ENCODE results near the gene SYNCRIP. TPM values are rescaled to one million over a fixed set of nuclear protein-coding genes. Genes with fewer than 3 reads are reported as not detected.

Gene SYNCRIP
- total and polyA plus RNA-seq, 2 donors from 2014 or later, result 26.5 to 109 TPM

DNA sequence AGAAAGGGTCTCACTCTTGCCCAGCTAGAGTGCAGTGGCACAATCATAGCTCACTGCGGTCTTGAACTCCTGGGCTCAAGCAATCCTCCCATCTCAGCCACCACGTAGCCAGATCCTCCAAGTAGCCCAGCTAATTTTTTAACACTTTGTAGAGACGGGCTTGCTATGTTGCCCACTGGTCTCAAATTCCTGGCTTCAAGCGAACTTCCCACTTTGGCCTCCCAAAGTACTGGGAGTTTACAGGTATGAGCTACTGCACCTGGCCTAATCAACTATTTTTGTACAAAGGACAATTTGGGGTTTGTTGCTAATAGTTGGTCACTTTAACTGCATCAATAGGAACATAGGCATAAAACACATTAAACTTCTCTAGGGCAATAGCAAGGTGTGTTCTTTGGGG is 29.9 kb upstream of the SYNCRIP start:
- Histone ChIP-seq H3K27me3 (ENCODE audit: control insufficient read depth, insufficient read depth, low read length) (no peaks in the 10 kb centered on the region), H3K27ac (ENCODE audit: low read depth in 2 of 2, low read length in 2 of 2) (no peak overlapping the region), H3K4me1 (ENCODE audit: control insufficient read depth in 2 of 3, insufficient read depth in 2 of 3, low read depth in 1 of 3, low read length in 3 of 3) (peaks cover 0 to 13% (median 12%) of the 10 kb centered on the region in 3 donors), H3K9me3 (ENCODE audit: control insufficient read depth in 2 of 3, insufficient read depth in 1 of 3, low read length in 3 of 3) (no peaks in the 10 kb centered on the region), H3K9ac (ENCODE audit: low read length in 3 of 3) (no peak overlapping the region), H3K4me3 (ENCODE audit: low read length in 3 of 3) (no peak overlapping the region), H3K36me3 (ENCODE audit: control insufficient read depth in 2 of 3, insufficient read depth in 3 of 3, low read length in 3 of 3) (peaks cover 0 to 2% (median 0%) of the 10 kb centered on the region in 3 donors)
- intact Hi-C loops (cut with DNase I), result no loop called here
- no peak for TF ChIP-seq CTCF (IDR thresholded peaks at IDR 0.05; ENCODE audit: borderline replicate concordance, extremely low read depth, insufficient read depth)
- no peak for FAIRE-seq
- DNase-seq, result no peak

GRCh38 chr6:85672050-85672449 is 29.4 kb upstream of the SYNCRIP start:
- no peak for DNase-seq
- intact Hi-C loops (cut with DNase I), result no loop called here
- Histone ChIP-seq H3K4me1 (ENCODE audit: control insufficient read depth in 2 of 3, insufficient read depth in 2 of 3, low read depth in 1 of 3, low read length in 3 of 3) (peaks cover 0 to 13% (median 12%) of the 10 kb centered on the region in 3 donors), H3K27ac (ENCODE audit: low read depth in 2 of 2, low read length in 2 of 2) (no peak overlapping the region), H3K9me3 (ENCODE audit: control insufficient read depth in 2 of 3, insufficient read depth in 1 of 3, low read length in 3 of 3) (no peaks in the 10 kb centered on the region), H3K36me3 (ENCODE audit: control insufficient read depth in 2 of 3, insufficient read depth in 3 of 3, low read length in 3 of 3) (peaks cover 0 to 2% (median 0%) of the 10 kb centered on the region in 3 donors), H3K9ac (ENCODE audit: low read length in 3 of 3) (no peak overlapping the region), H3K4me3 (ENCODE audit: low read length in 3 of 3) (no peak overlapping the region), H3K27me3 (ENCODE audit: control insufficient read depth, insufficient read depth, low read length) (no peaks in the 10 kb centered on the region)
- TF ChIP-seq CTCF (IDR thresholded peaks at IDR 0.05; ENCODE audit: borderline replicate concordance, extremely low read depth, insufficient read depth), result no peak
- no peak for FAIRE-seq

DNA sequence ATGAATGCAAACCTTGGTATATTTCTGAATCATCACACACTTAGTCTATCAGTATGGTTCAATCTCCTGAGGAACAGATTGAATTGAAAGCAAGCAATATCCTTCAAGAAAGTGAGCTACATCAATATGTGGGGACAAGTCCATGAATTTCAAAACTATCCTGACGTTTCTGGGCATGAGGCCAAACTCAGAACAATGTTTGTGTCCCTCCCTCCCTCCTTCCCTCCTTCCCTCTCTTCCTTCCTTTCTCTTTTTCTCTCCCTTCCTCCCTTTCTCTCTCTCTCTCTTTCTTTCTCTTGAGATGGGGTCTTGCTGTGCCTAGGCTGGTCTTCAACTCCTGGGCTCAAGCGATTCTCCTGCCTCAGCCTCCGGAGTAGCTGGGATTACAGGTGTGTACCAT is 27.9 kb upstream of the SYNCRIP start:
- no peak overlapping the region for H3K27ac ChIP-seq (ENCODE audit: low read depth in 2 of 2, low read length in 2 of 2)
- H3K4me1 ChIP-seq (ENCODE audit: control insufficient read depth in 2 of 3, insufficient read depth in 2 of 3, low read depth in 1 of 3, low read length in 3 of 3), result peaks cover 0 to 11% (median 4%) of the 10 kb centered on the region in 3 donors
- no peaks in the 10 kb centered on the region for H3K27me3 ChIP-seq (ENCODE audit: control insufficient read depth, insufficient read depth, low read length)
- DNase-seq (peak in 1 of 5 donors; percentile 20), FAIRE-seq (no peak)
- H3K4me3 ChIP-seq (ENCODE audit: low read length in 3 of 3), result no peak overlapping the region
- peaks cover 0 to 2% (median 0%) of the 10 kb centered on the region in 3 donors for H3K36me3 ChIP-seq (ENCODE audit: control insufficient read depth in 2 of 3, insufficient read depth in 3 of 3, low read length in 3 of 3)
- no peak for TF ChIP-seq CTCF (IDR thresholded peaks at IDR 0.05; ENCODE audit: borderline replicate concordance, extremely low read depth, insufficient read depth)
- no peaks in the 10 kb centered on the region for H3K9me3 ChIP-seq (ENCODE audit: control insufficient read depth in 2 of 3, insufficient read depth in 1 of 3, low read length in 3 of 3)
- intact Hi-C loops (cut with DNase I), result no loop called here
- H3K9ac ChIP-seq (ENCODE audit: low read length in 3 of 3), result no peak overlapping the region

- FAIRE-seq (no peak), DNase-seq (no peak)
- H3K27ac ChIP-seq (ENCODE audit: low read depth in 2 of 2, low read length in 2 of 2), result no peak overlapping the region
- no peak for TF ChIP-seq CTCF (IDR thresholded peaks at IDR 0.05; ENCODE audit: borderline replicate concordance, extremely low read depth, insufficient read depth)
- H3K4me1 ChIP-seq (ENCODE audit: control insufficient read depth in 2 of 3, insufficient read depth in 2 of 3, low read depth in 1 of 3, low read length in 3 of 3), result peaks cover 0 to 3% (median 0%) of the 10 kb centered on the region in 3 donors
- H3K4me3 ChIP-seq (ENCODE audit: low read length in 3 of 3), result no peak overlapping the region
- H3K9me3 ChIP-seq (ENCODE audit: control insufficient read depth in 2 of 3, insufficient read depth in 1 of 3, low read length in 3 of 3), result no peaks in the 10 kb centered on the region
- H3K27me3 ChIP-seq (ENCODE audit: control insufficient read depth, insufficient read depth, low read length), result no peaks in the 10 kb centered on the region
- H3K9ac ChIP-seq (ENCODE audit: low read length in 3 of 3), result no peak overlapping the region
- intact Hi-C loops (cut with DNase I), result no loop called here
- H3K36me3 ChIP-seq (ENCODE audit: control insufficient read depth in 2 of 3, insufficient read depth in 3 of 3, low read length in 3 of 3), result no peaks in the 10 kb centered on the region
These were observed 27.1 kb upstream of the SYNCRIP start for GRCh38 chr6:85669735-85670194.
